Epithelial cell of esophagus (primary cell): ENCODE data around the gene CCDC43.

Experiments used
- DNase-seq: peaks from one replicate; pipeline ENCODE4 v3.0.0; 2010; ENCODE audit warnings: low read depth
- H3K4me3 ChIP-seq: 2 replicates; pipeline ENCODE4 v1.5.1; 2011; ENCODE audit warnings: mild to moderate bottlenecking, low read length, control low read depth
- TF ChIP-seq, protein P1 (sequence below): IDR thresholded peaks from 2 replicates; pipeline ENCODE4 v1.5.1; 2011; ENCODE audit warnings: low read depth, mild to moderate bottlenecking, low read length, control low read depth, inconsistent platforms; ENCODE audit not compliant: insufficient read depth; ENCODE audit errors: missing control alignments

The CCDC43 gene

DNA sequence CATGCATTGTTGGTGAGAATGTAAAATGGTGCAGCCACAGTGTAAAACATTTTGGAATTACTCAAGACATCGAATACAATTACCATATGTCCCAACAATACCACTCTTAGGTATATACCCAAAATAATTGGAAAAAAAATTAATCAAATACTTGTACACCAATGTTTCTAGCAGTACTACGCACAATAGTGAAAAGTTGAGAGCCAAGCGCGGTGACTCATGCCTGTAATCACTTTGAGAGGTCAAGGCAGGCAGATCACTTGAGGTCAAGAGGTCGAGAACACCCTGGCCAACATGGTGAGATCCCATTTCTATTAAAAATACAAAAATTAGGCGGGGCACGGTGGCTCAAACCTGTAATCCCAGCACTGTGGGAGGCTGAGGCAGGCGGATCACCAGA is 36.8 kb downstream of the CCDC43 start:
- TF ChIP-seq, protein P1, sequence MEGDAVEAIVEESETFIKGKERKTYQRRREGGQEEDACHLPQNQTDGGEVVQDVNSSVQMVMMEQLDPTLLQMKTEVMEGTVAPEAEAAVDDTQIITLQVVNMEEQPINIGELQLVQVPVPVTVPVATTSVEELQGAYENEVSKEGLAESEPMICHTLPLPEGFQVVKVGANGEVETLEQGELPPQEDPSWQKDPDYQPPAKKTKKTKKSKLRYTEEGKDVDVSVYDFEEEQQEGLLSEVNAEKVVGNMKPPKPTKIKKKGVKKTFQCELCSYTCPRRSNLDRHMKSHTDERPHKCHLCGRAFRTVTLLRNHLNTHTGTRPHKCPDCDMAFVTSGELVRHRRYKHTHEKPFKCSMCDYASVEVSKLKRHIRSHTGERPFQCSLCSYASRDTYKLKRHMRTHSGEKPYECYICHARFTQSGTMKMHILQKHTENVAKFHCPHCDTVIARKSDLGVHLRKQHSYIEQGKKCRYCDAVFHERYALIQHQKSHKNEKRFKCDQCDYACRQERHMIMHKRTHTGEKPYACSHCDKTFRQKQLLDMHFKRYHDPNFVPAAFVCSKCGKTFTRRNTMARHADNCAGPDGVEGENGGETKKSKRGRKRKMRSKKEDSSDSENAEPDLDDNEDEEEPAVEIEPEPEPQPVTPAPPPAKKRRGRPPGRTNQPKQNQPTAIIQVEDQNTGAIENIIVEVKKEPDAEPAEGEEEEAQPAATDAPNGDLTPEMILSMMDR = no peak
- no peak overlapping the region for H3K4me3 ChIP-seq
- no peak for DNase-seq

DNA sequence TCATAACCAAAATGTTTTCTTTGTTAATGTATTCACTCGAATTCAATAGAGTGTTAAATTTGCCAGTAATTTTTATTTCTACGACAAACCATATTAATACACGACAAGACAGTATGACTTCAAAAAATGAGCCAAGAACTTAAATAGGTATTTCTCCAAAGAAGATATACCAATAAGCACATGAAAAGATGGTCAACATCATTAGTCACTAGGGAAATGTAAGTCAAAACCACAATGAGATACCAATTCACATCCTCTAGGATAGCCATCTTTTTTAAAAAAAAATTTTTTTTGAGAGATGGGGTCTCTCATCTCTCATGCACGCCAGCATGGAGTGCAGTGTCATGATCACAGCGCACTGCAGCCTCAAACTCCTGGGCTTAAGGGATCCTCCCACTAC is 38.3 kb downstream of the CCDC43 start:
- TF ChIP-seq, protein P1 = no peak
- no peak for DNase-seq
- no peak overlapping the region for H3K4me3 ChIP-seq

DNA sequence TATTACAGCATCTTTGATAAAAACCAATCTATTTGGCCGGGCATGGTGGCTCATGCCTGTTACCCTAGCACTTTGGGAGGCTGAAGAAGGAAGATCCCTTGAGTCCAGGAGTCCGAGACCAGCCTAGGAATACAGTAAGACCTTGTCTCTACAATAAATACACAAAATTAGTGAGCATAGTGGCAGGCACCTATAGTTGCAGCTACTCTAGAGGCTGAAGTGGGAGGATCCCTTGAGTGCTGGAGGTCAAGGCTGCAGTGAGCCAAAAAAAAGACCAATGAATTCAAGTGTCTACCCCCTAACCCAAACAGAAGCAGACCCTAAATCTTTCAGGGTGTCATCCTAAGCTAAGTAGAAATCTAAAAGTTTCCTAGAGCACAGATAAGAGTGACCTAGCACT is 40.6 kb downstream of the CCDC43 start:
- DNase-seq = no peak
- H3K4me3 ChIP-seq = no peak overlapping the region
- TF ChIP-seq, protein P1 = no peak

DNA sequence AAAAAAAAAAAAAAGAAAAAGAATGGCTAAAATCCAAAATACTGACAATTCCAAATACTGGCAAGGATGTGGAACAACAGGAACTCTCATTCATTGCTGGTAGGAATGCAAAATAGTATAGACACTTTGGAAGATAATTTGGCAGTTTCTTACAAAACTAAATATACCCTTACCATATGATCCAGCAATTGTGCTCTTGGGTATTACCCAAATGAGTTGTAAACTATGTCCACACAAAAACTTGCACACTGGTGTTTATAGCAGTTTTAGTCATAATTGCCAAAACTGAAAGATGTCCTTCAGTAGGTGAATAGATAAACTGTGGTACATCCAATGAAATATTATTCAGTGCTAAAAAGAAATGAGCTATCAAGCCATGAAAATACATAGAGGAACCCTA is 41.8 kb downstream of the CCDC43 start:
- TF ChIP-seq, protein P1 = no peak
- H3K4me3 ChIP-seq = no peak overlapping the region
- no peak for DNase-seq

DNA sequence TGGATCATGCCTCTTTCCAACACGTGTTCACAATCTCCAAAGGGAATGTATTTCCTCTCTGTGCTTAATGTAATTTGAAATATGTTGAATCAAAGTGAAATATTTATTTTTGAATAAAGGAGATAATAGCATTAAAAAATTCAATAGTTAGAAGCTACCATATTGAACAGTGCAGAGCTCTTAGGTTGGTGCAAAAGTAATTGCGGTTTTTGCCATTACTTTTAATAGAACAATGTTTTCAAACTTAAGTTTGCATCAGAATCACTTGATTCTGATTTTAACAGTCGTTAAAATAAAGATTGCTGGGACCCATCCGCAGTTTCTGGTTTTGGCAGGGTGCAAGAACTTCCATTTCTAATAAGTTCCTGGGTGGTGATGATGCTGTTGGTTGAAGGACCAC is 43.3 kb downstream of the CCDC43 start:
- DNase-seq = no peak
- TF ChIP-seq, protein P1 = no peak
- H3K4me3 ChIP-seq = no peak overlapping the region

DNA sequence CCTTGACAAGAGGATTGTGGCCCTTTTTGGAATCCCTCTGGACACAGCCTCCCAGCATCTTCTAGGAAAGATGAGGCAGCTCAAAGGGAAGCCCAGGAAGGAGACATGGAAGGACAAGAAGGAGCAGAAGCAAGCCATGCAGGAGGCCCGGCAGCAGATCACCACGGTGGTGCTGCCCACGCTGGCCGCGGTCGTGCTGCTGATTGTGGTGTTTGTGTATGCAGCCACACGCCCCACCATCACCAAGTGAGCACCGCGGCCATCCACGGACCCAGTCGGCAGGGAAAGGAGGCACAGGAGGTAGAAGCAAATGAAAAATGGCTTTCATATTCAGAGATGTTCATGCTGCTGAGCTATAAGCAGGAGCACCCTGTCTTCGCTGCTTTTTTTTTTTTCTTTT is 44.2 kb downstream of the CCDC43 start:
- no peak overlapping the region for H3K4me3 ChIP-seq
- no peak for DNase-seq
- TF ChIP-seq, protein P1 = no peak

DNA sequence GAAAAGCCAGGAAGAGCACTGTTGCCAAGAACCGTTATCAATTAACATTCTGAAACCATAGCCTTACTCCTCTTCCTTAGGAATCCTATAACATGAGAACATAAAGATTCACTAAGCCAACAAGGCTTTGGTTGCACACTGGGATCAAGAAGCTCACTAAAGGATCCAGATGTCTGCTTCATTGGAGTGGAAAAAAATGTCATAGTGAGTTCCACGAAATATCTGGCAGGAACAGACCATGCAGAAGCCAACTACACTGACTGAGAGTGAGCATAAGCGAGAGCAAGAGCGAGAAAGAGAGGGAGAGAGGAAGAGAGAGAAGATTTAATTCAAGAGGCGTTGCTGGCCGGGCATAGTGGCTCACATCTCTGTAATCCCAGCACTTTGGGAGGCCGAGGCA is 46.7 kb downstream of the CCDC43 start:
- TF ChIP-seq, protein P1 = no peak
- H3K4me3 ChIP-seq = no peak overlapping the region
- DNase-seq = no peak
